Uterus (tissue), 4 donors: ENCODE measurements around the gene PTGER4. TPM values are rescaled to one million over a fixed set of nuclear protein-coding genes. Genes with fewer than 3 reads are reported as not detected.

ENCODE experiments used
- DNase-seq, 2 donors: peaks; one replicate each; pipeline ENCODE4 v3.0.0-alpha.2; 2019 to 2020
- H3K27ac ChIP-seq, 2 donors: fragments of 200-600 bp; sonication (generic); 1 replicate in 1 of 2; 2 replicates in 1 of 2; pipeline ENCODE4 v1.5.1; 2016 to 2018
- H3K27me3 ChIP-seq, 2 donors: fragments of 200-600 bp; sonication (generic); one replicate each; pipeline ENCODE4 v1.5.1; 2018 to 2019; ENCODE audit warnings: control low read depth in 1 of 2
- H3K36me3 ChIP-seq, 2 donors: fragments of 200-600 bp; sonication (generic); one replicate each; pipeline ENCODE4 v1.5.1; 2019; ENCODE audit warnings: control low read depth in 1 of 2
- H3K4me1 ChIP-seq, 2 donors: fragments of 200-600 bp; sonication (generic); one replicate each; pipeline ENCODE4 v1.5.1; 2018 to 2019; ENCODE audit warnings: control low read depth in 1 of 2
- H3K4me3 ChIP-seq, 2 donors: fragments of 200-600 bp; sonication (generic); 1 replicate in 1 of 2; 2 replicates in 1 of 2; pipeline ENCODE4 v1.5.1; 2018 to 2019; ENCODE audit warnings: mild to moderate bottlenecking in 1 of 2
- H3K9me3 ChIP-seq, 2 donors: fragments of 200-600 bp; sonication (generic); one replicate each; pipeline ENCODE4 v1.5.1; 2019; ENCODE audit warnings: control low read depth in 1 of 2
- POLR2A ChIP-seq, 2 donors: fragments of 450-650 bp; IDR thresholded peaks; one replicate each; pipeline ENCODE4 v1.6.1; 2016; ENCODE audit warnings: antibody characterized with exemption in 2 of 2, mild to moderate bottlenecking in 1 of 2, moderate library complexity in 1 of 2
- intact Hi-C: fragments of 100-400 bp; cut with DNase I; formaldehyde crosslinking; loops from one replicate; pipeline ENCODE4 v1.15.1; 2023; ENCODE audit warnings: low total_unique reads
- total RNA-seq, 4 donors: library from RNA; depleted of rRNA in 3 of 4; stranded (reverse); fragments of >200 nt in 3 of 4; gene quantifications; one replicate each; pipeline versions ENCODE4 v1.1.0 to v1.2.4, GENCODE V29; 2014 to 2023
- TF ChIP-seq, protein P1 (sequence below), 4 experiments: fragments of 200-600 bp in 2 of 4; fragments of 450-650 bp in 2 of 4; sonication (generic) in 2 of 4; IDR thresholded peaks; one replicate each; pipeline ENCODE4 v1.5.1; 2016 to 2019; ENCODE audit warnings: antibody characterized with exemption in 4 of 4, mild to moderate bottlenecking in 2 of 4, moderate library complexity in 1 of 4
- donor health status: DM: yes; HTN: yes; CAD: no.

Gene PTGER4
- total RNA-seq, 4 donors from 2014 or later, result 5.9 to 10.2 (median 8.0) TPM

DNA sequence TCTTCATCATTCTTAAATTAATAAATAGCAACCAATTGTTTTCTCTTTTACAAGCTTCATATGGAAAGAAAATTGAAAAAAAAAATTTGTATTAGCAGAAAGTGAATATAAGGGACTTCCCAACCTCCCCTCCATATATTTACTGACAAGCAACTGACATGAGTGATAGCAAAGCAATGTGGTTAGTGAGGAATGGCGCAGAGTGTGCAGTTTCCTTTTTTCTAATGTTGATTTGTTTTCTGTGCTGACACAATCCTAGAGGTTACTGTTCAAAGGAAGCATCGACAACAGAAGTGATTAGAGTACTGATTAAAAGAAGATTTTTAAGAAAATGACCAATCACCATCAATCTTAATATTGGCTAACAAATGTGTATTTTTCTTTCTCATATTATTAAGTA is 1.7 kb upstream of the PTGER4 start:
- peak overlapping the region in 1 of 2 donors; percentile 85 for H3K27ac ChIP-seq
- intact Hi-C loops, result no loop called here
- TF ChIP-seq, protein P1, sequence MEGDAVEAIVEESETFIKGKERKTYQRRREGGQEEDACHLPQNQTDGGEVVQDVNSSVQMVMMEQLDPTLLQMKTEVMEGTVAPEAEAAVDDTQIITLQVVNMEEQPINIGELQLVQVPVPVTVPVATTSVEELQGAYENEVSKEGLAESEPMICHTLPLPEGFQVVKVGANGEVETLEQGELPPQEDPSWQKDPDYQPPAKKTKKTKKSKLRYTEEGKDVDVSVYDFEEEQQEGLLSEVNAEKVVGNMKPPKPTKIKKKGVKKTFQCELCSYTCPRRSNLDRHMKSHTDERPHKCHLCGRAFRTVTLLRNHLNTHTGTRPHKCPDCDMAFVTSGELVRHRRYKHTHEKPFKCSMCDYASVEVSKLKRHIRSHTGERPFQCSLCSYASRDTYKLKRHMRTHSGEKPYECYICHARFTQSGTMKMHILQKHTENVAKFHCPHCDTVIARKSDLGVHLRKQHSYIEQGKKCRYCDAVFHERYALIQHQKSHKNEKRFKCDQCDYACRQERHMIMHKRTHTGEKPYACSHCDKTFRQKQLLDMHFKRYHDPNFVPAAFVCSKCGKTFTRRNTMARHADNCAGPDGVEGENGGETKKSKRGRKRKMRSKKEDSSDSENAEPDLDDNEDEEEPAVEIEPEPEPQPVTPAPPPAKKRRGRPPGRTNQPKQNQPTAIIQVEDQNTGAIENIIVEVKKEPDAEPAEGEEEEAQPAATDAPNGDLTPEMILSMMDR (IDR thresholded peaks at IDR 0.05), result no peak
- TF ChIP-seq POLR2A (IDR thresholded peaks at IDR 0.05), result no peak

DNA sequence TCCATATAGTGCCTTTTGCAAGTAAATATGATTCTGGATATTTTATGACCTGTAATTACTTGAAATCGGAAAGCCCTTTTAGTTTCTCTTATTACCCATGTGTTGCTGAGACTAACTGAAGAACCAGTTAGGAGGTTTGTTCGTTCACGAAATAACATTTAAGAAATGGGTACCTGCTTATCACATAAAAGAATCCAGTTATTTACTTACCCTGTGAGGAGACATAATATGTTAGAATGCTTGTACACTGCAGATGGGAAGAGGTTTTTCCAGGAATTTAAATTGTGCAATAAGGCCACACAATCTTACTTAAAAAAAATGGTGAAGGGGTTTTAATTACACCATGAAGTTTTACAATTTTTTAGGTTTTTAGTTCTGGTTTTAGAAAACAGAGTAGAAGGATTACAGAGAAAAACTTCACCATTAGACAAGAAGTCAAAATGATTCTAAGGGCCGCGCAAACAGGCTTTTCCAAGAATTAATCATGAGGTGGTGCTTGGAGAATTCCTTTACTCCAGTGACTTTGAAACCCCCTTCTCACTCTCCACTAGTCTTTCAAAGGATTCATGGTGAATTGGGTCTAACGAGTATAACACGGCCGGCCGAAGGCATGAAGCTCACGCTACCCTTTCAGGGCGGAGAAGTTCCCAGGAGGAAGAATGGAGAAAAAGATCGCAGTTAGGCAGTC is 1.1 kb upstream of the PTGER4 start:
- TF ChIP-seq, protein P1 (IDR thresholded peaks at IDR 0.05), result no peak
- TF ChIP-seq POLR2A (IDR thresholded peaks at IDR 0.05), result no peak
- H3K4me1 ChIP-seq, result no peaks in the 10 kb centered on the region
- H3K27ac ChIP-seq, result peak overlapping the region; percentile 83 to 85
- H3K9me3 ChIP-seq, result no peaks in the 10 kb centered on the region
- H3K4me3 ChIP-seq, result peak overlapping the region; percentile 65 to 71
- intact Hi-C loops, result no loop called here
- H3K36me3 ChIP-seq, result no peaks in the 10 kb centered on the region
- DNase-seq, result no peak
- no peaks in the 10 kb centered on the region for H3K27me3 ChIP-seq

More for the DNA sequence above, 1.7 kb upstream of the PTGER4 start:
- H3K36me3 ChIP-seq, result no peaks in the 10 kb centered on the region
- DNase-seq, result no peak
- H3K4me1 ChIP-seq, result no peaks in the 10 kb centered on the region
- H3K4me3 ChIP-seq, result no peak overlapping the region
- no peaks in the 10 kb centered on the region for H3K9me3 ChIP-seq
- H3K27me3 ChIP-seq, result no peaks in the 10 kb centered on the region

DNA sequence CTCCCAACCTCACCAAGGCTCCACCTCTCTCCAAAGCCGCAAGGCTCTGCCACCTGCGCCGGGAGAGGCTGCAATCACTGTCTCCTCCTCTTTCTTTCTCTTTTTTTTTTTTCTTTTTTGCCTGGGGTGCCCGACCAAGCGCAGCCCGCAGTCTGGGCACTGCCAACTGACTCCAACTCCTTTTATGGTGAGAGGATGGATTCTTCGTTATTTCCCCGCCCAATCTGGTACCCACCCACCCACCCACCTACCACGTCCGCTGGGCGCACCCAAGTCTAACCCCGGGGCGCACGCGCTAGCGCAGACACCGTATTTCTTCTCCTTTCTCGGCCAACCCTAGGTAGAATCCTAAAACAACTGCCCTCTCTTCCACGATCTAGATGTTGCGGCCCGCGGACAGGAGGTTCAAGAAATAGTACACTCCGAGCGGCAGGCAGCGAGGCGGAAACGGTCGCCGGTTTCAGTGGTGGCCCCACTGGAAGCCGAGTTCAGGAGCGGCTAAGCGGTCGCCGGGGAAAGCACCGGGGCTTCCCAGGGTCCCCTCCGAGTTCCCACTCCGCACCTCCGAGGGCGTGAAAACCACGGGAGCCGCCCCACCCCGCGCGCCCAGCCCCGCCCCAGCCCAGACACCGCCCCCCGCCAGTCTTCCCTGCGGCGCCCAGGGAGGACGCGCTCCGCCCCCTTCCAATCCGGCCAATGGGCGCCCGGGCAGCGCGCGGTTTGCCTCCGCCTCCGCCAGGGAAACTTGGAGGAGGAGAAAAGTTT is 385 bp upstream of the PTGER4 start:
- peak; percentile 86 to 93 for DNase-seq
- Histone ChIP-seq H3K27ac (peak overlapping the region; percentile 83 to 85), H3K27me3 (no peaks in the 10 kb centered on the region), H3K4me1 (no peaks in the 10 kb centered on the region), H3K9me3 (no peaks in the 10 kb centered on the region), H3K4me3 (peak overlapping the region; percentile 65 to 71), H3K36me3 (no peaks in the 10 kb centered on the region)
- intact Hi-C loops, result no loop called here
- TF ChIP-seq, protein P1 (IDR thresholded peaks at IDR 0.05), result no peak
- peak in 1 of 2 donors; percentile 14 for TF ChIP-seq POLR2A (IDR thresholded peaks at IDR 0.05)

DNA sequence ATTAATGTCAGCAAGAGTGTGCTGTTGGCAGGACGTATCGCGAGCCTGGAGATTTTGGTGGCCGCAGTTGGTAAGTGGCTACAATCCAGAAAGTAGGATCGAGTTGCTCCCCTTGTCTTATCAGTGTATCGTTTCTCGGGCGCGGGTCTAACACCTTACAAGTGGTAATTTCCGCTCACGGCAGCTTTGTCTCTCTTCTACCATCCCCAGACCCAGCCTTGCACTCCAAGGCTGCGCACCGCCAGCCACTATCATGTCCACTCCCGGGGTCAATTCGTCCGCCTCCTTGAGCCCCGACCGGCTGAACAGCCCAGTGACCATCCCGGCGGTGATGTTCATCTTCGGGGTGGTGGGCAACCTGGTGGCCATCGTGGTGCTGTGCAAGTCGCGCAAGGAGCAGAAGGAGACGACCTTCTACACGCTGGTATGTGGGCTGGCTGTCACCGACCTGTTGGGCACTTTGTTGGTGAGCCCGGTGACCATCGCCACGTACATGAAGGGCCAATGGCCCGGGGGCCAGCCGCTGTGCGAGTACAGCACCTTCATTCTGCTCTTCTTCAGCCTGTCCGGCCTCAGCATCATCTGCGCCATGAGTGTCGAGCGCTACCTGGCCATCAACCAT is 1.1 kb downstream of the PTGER4 start:
- intact Hi-C loops, result loop anchor here (10.0 kb wide), 1 partner anchor 1086 kb away; no protein-coding TSS in a partner anchor
- Histone ChIP-seq H3K4me1 (no peaks in the 10 kb centered on the region), H3K9me3 (no peaks in the 10 kb centered on the region), H3K4me3 (peak overlapping the region; percentile 65 to 71), H3K36me3 (no peaks in the 10 kb centered on the region), H3K27me3 (no peaks in the 10 kb centered on the region), H3K27ac (peak overlapping the region; percentile 83 to 85)
- DNase-seq, result peak; percentile 22 to 28
- TF ChIP-seq, protein P1 (IDR thresholded peaks at IDR 0.05), result peak in 1 of 4 experiments; percentile 10
- no peak for TF ChIP-seq POLR2A (IDR thresholded peaks at IDR 0.05)
